ENCODE data around the gene FNDC3B. TPM values are rescaled to one million over a fixed set of nuclear protein-coding genes. Genes with fewer than 3 reads are reported as not detected.

The FNDC3B gene
- total RNA-seq, 2 experiments from 2014 or later: 11.6 to 12.2 TPM

- DNase-seq: no peak
- no peaks in the 10 kb centered on the region for H3K27me3 Mint-ChIP-seq
- peaks cover 4% of the 10 kb centered on the region for H3K4me1 Mint-ChIP-seq
- H3K9me3 Mint-ChIP-seq: peaks cover 3% of the 10 kb centered on the region
- peaks cover 22% of the 10 kb centered on the region for H3K36me3 Mint-ChIP-seq
- no peak overlapping the region for H3K4me3 Mint-ChIP-seq
- no peak overlapping the region for H3K27ac Mint-ChIP-seq
These were observed 355.3 kb downstream of the FNDC3B start for GRCh38 chr3:172394692-172395091.

DNA sequence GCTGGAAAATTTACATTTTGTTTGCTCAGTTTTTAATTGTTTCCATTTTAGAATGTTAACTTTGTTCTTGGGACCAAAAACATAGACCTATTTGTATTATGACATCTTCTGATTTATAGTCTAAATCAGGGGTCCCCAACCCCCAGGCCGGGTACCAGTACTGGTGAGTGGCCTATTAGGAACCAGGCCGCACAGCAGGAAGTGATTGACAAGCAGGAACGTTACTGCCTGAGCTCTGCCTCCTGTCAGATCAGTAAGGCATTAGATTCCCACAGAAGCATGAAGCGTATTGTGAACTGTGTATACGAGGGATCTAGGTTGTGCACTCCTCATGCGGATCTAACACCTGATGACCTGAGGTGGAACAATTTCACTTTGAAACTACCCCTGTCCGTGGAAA lies 357.0 kb downstream of the FNDC3B start:
- Mint-ChIP-seq H3K27me3 (no peaks in the 10 kb centered on the region), H3K27ac (no peak overlapping the region), H3K36me3 (peaks cover 32% of the 10 kb centered on the region), H3K4me3 (no peak overlapping the region), H3K9me3 (peaks cover 4% of the 10 kb centered on the region), H3K4me1 (peaks cover under 1% of the 10 kb centered on the region)
- no peak for DNase-seq

- Mint-ChIP-seq H3K27ac (no peak overlapping the region), H3K27me3 (no peaks in the 10 kb centered on the region), H3K9me3 (peaks cover 12% of the 10 kb centered on the region), H3K4me3 (no peak overlapping the region), H3K4me1 (no peaks in the 10 kb centered on the region), H3K36me3 (peaks cover 39% of the 10 kb centered on the region)
- DNase-seq: no peak
These were observed 358.5 kb downstream of the FNDC3B start for GRCh38 chr3:172397716-172398405.

GRCh38 chr3:172398484-172398883 lies 359.1 kb downstream of the FNDC3B start:
- DNase-seq: no peak
- H3K9me3 Mint-ChIP-seq: peaks cover 10% of the 10 kb centered on the region

DNA sequence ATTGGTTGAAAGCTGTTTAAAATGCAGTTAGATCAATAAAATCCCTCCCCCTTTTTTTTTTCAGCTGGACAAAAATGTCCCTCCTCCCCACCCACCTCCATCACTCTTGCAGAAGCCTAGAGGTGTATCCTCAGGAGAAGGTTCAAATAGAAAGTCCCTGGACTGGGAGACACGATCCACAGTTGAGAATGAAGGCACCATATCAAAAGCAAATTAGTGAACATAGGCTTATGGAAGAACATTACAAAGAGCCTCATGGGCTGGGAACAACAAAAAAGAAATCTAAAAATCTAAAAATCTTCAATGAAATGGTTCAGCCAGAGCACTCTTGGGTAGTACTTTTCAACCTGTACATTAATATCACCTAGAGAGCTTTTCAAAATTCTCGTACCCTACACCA lies 362.7 kb downstream of the FNDC3B start:
- peaks cover 22% of the 10 kb centered on the region for H3K36me3 Mint-ChIP-seq
- H3K27me3 Mint-ChIP-seq: no peaks in the 10 kb centered on the region
- peaks cover 9% of the 10 kb centered on the region for H3K9me3 Mint-ChIP-seq
- DNase-seq: no peak
- H3K4me3 Mint-ChIP-seq: no peak overlapping the region
- H3K4me1 Mint-ChIP-seq: no peaks in the 10 kb centered on the region
- H3K27ac Mint-ChIP-seq: no peak overlapping the region

More at GRCh38 chr3:172398484-172398883, 359.1 kb downstream of the FNDC3B start:
- H3K4me3 Mint-ChIP-seq: no peak overlapping the region
- H3K4me1 Mint-ChIP-seq: no peaks in the 10 kb centered on the region
- no peak overlapping the region for H3K27ac Mint-ChIP-seq
- H3K36me3 Mint-ChIP-seq: peaks cover 32% of the 10 kb centered on the region
- no peaks in the 10 kb centered on the region for H3K27me3 Mint-ChIP-seq

GRCh38 chr3:172402892-172403643 lies 363.7 kb downstream of the FNDC3B start:
- Mint-ChIP-seq H3K27ac (no peak overlapping the region), H3K36me3 (peaks cover 21% of the 10 kb centered on the region), H3K4me1 (no peaks in the 10 kb centered on the region), H3K27me3 (no peaks in the 10 kb centered on the region), H3K9me3 (peaks cover 9% of the 10 kb centered on the region), H3K4me3 (no peak overlapping the region)
- DNase-seq: no peak

DNA sequence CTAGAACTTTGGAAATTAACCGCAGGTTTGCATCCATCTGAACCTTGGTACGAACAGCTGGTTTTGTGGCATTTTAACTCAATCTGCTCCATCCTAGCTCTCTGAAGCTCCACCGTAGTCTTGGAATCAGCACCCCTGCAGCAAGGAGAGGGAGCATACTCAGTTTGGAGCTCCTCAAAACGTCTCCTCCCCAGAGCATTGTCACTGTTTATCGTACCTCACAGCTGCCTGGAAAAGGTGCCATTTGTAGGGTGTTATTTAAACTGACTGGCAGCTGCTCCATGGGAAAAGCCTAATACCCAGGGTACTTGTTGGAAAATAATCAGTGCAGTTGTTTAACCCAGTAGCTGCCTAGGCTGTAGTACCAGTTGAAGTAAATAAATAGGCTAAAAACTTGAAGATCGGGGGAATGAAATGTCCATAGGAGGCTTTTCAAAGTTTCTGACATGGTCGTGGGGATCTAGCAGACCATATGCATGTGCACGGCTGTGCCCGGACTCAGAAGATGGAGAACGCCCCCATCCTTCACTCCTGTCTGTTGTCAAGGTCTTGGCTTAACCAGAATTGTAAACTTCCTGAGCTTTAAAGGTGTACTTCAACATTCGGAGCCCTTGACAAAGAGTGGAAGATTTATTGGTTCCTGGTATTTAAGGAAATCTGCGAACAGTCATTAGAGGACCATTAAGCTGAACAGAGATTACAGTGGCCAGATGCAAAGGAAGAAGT lies 365.0 kb downstream of the FNDC3B start:
- no peaks in the 10 kb centered on the region for H3K4me1 Mint-ChIP-seq
- H3K27ac Mint-ChIP-seq: no peak overlapping the region
- H3K36me3 Mint-ChIP-seq: peaks cover 21% of the 10 kb centered on the region
- H3K9me3 Mint-ChIP-seq: peaks cover 9% of the 10 kb centered on the region
- H3K27me3 Mint-ChIP-seq: no peaks in the 10 kb centered on the region
- no peak overlapping the region for H3K4me3 Mint-ChIP-seq
- DNase-seq: no peak

DNA sequence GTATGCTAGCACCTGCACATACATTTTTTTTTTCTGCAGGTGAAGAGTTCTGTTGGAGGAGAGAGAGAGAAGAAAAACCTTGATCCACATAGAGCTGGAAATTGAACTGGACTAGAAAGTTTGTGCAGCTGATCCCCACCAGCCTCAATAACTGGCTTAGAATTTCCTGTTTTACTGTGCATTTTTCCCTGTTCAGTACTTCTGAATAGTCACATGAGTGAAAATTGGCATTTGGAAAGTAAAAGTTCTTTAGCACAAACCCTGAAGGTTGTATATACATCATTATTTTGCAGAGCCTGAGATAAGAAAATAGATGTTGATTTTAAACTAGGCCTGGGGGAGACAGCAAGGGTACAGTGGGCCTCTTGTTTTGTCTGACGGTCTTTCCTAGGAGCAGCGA lies 366.5 kb downstream of the FNDC3B start:
- H3K27me3 Mint-ChIP-seq: no peaks in the 10 kb centered on the region
- H3K4me1 Mint-ChIP-seq: no peaks in the 10 kb centered on the region
- peaks cover 14% of the 10 kb centered on the region for H3K36me3 Mint-ChIP-seq
- H3K4me3 Mint-ChIP-seq: no peak overlapping the region
- no peak for DNase-seq
- peaks cover 9% of the 10 kb centered on the region for H3K9me3 Mint-ChIP-seq
- no peak overlapping the region for H3K27ac Mint-ChIP-seq

DNA sequence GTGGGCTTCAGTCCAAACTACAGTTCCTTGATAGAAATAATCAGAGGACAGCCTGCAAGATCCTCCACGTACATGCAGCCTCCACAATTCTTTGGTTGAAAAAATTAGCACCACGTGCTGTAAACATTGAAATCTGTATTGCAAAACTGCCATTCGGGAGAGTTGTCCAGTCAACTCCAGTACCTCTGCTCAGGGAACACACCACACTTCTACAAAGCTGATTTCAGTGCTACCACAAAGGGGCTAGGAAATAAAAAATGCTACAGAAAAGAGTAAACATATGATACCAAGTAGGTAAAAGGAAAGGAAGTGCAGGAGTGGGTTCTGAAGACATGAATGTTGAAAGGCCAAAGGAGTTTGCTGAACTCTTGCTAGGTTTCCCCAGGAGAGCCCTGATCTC lies 368.5 kb downstream of the FNDC3B start:
- Mint-ChIP-seq H3K36me3 (no peaks in the 10 kb centered on the region), H3K4me1 (no peaks in the 10 kb centered on the region), H3K27me3 (no peaks in the 10 kb centered on the region), H3K27ac (no peak overlapping the region), H3K9me3 (no peaks in the 10 kb centered on the region), H3K4me3 (no peak overlapping the region)
- no peak for DNase-seq

DNA sequence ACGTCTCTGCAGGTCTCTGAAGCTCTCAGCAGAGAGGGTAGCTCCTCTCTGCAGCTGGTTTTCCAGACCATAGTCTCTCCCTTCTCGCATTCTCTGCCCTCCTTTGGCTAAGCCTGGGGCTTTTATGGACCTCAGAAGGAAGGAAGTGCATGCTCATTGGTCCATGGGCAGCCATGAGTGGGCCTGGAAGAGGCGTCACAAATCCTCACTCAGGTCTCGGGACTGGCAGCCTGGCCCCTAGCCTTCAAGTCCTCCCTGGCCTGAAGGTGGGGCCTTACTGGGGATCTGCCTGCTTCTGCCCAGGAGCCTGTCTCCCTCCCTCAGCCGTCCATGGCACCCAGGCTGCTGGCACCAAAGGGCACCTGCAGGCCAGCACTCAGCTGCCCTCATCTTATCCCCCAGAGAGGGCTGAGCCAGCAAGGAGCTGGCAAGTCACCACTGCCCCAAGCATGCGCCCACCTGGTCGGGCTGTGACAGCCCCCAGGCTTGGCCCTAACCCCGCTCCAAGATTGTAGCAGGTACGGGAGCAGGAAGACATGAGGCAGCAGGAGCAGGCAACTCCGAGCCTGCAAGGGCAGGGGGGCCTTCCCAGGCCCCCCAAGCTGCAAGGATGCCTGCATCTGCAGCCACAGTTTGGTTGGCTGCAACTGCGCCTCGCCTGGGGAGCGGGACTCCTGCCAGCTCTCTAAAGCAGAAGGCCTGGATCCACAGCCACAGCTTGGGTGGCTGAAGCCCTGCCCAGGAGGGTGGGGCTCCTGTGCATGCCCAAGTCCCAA lies 371.5 kb downstream of the FNDC3B start:
- no peak overlapping the region for H3K27ac Mint-ChIP-seq
- peaks cover 13% of the 10 kb centered on the region for H3K27me3 Mint-ChIP-seq
- no peak for DNase-seq
- no peaks in the 10 kb centered on the region for H3K9me3 Mint-ChIP-seq
- H3K4me1 Mint-ChIP-seq: no peaks in the 10 kb centered on the region
- H3K4me3 Mint-ChIP-seq: no peak overlapping the region
- H3K36me3 Mint-ChIP-seq: no peaks in the 10 kb centered on the region

- H3K9me3 Mint-ChIP-seq: no peaks in the 10 kb centered on the region
- H3K36me3 Mint-ChIP-seq: no peaks in the 10 kb centered on the region
- no peak overlapping the region for H3K4me3 Mint-ChIP-seq
- H3K4me1 Mint-ChIP-seq: no peaks in the 10 kb centered on the region
- H3K27ac Mint-ChIP-seq: no peak overlapping the region
- DNase-seq: no peak
- H3K27me3 Mint-ChIP-seq: peaks cover 15% of the 10 kb centered on the region
These were observed 372.1 kb downstream of the FNDC3B start for GRCh38 chr3:172411478-172411947.

DNA sequence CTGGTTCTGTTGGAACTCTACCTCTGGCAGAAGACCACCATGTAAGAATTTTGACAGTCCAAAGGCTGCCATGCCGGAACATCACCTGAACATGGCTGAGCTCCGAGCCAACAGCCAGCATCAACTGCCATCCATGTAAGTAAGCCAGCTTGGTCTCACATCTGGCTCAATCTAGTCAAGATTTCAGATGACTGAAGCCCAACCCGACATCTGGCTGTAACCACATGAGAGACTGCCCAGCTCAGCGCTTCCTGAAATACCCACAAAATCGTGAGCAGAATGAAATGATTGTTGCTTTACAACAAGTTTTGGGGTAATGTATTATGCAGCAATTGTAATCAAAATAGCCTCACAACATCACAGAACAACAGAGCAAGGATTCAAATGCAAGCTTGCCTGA lies 375.9 kb downstream of the FNDC3B start:
- no peaks in the 10 kb centered on the region for H3K4me1 Mint-ChIP-seq
- DNase-seq: no peak
- H3K27ac Mint-ChIP-seq: no peak overlapping the region
- no peaks in the 10 kb centered on the region for H3K36me3 Mint-ChIP-seq
- no peaks in the 10 kb centered on the region for H3K9me3 Mint-ChIP-seq
- H3K4me3 Mint-ChIP-seq: no peak overlapping the region
- peaks cover 27% of the 10 kb centered on the region for H3K27me3 Mint-ChIP-seq

DNA sequence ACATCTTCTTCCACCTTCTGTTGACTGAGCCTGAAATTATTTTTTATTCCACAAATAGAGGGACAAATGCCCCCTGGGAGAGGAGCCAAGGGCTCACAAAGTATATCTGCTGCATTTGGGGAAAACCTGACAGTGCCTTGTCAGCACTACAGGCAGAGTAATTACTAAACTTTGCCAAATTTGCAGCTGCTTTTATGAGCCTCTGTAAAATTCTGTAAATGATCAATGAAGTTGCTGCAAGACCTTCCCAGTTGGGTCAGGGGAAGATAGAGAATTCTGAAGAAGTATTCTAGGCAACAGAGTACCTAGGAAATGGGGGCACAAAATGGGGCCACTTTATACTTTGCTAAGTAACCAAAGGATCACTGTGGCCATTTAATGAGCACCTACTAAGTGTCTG lies 398.3 kb downstream of the FNDC3B start:
- Mint-ChIP-seq H3K27me3 (peaks cover 35% of the 10 kb centered on the region), H3K9me3 (peaks cover 4% of the 10 kb centered on the region), H3K27ac (no peak overlapping the region), H3K4me1 (no peaks in the 10 kb centered on the region), H3K36me3 (no peaks in the 10 kb centered on the region), H3K4me3 (no peak overlapping the region)
- no peak for DNase-seq

DNA sequence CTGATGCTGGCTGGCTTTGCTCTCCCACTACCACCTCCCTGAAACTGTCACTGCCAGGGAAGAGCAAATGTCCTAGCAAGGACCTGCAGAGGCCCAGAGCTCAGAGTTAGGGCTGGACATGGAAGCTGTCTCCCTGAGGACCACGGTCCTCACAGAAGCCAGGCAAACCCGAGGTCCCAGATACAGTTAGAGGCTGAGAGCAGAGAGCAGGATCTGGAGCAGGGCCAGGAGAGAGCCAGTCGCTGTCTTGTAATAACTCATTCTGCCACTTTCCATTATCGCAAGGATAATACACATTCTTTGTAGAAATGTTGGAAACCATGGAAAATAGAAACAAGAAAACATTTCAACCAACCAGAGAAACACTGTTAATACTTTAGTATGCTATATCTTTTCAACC lies 398.8 kb downstream of the FNDC3B start:
- no peak for DNase-seq
- H3K4me1 Mint-ChIP-seq: no peaks in the 10 kb centered on the region
- no peaks in the 10 kb centered on the region for H3K36me3 Mint-ChIP-seq
- peaks cover 2% of the 10 kb centered on the region for H3K9me3 Mint-ChIP-seq
- H3K27ac Mint-ChIP-seq: no peak overlapping the region
- no peak overlapping the region for H3K4me3 Mint-ChIP-seq
- H3K27me3 Mint-ChIP-seq: peaks cover 37% of the 10 kb centered on the region

- Mint-ChIP-seq H3K9me3 (no peaks in the 10 kb centered on the region), H3K4me3 (no peak overlapping the region), H3K27ac (no peak overlapping the region), H3K4me1 (no peaks in the 10 kb centered on the region), H3K36me3 (no peaks in the 10 kb centered on the region), H3K27me3 (peaks cover 60% of the 10 kb centered on the region)
- no peak for DNase-seq
These were observed 402.2 kb downstream of the FNDC3B start for GRCh38 chr3:172441581-172441980.
